Skin of body (tissue), 2 donors: ENCODE results near the gene ASIP. TPM values are rescaled to one million over a fixed set of nuclear protein-coding genes. Genes with fewer than 3 reads are reported as not detected.
"Not testable (repeated sequence)": the region's sequence is repeated elsewhere in the genome, so short reads cannot be mapped to it uniquely, and the experiment has no call there.

ENCODE experiments used
- DNase-seq: peaks from one replicate; lab custom pipeline; 2025; lab: John Stamatoyannopoulos, UW
- total RNA-seq: library from RNA; depleted of rRNA; stranded (reverse); fragments of >200 nt; gene quantifications from one replicate; pipeline ENCODE4 v1.2.3, GENCODE V29; 2014

The ASIP gene, protein sequence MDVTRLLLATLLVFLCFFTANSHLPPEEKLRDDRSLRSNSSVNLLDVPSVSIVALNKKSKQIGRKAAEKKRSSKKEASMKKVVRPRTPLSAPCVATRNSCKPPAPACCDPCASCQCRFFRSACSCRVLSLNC
- total RNA-seq: 7.6 TPM

DNA sequence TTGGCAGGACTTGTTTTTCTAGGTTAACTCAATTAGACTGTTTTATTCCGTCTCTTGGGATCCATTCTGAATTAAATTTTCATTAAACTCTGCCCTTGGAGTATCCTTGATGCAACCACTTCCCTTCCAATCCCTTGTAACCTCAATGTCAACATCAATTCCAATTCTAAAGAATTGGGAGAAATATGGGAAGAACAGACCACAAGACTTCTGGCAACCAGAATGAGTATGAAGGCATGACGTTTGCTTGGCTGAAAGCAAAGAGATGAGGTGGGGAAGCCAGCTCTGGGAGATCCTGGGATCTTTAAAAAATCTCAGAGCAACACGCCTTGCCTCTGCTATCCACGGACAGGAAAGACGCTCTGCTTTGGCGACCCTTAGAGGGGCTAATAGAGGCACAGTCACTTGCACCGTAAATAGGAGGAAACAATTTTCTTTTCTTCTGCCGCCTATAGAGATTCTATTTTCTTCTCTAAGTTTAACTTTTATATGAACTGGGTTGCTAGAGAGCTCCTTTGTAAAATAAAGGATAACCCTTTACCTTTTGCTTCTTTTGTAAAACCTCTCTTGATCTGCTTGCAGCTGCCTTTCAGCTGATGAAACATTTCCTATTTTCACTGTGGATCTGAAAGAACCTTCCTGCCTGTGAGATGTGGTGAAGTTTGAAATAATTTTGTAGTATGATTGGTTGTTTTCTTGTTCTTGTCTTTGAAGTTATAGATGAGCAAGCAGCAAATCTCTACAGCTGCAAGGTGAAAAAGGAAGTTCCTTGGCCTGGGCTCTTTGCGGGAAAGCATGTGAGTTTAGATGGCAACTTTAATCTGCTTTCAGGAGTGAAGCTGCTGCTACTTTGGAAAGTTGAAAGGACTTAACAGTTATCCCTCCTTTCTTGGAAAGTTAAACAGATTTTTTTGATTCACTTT is at the start of gene ASIP:
Gene ASIP, plus strand, starts transcription at position 731 of the 923 bp plus-strand sequence. CDS start 18,952 bp downstream, outside the sequence.
- no peak for DNase-seq

DNA sequence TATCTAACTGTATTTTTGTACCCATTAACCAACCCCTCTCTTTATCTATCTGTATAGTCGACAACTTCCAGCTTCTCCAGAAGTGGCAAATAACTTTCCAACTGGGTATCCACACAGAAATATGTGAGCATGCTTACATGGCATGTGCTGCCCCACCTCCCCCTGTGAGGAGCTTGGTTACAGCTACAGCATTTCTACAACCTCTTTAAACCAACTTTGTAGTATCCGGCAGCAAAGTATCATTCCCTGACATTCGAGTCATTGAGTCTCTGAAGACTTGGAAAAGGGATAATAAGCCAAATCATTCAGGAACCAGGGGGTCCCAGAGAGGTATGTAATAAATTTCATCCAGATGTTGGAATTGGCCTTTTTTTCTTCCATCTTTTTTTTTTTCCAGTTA is 48.2 kb upstream of the ASIP start:
- peak; percentile 14 for DNase-seq

DNA sequence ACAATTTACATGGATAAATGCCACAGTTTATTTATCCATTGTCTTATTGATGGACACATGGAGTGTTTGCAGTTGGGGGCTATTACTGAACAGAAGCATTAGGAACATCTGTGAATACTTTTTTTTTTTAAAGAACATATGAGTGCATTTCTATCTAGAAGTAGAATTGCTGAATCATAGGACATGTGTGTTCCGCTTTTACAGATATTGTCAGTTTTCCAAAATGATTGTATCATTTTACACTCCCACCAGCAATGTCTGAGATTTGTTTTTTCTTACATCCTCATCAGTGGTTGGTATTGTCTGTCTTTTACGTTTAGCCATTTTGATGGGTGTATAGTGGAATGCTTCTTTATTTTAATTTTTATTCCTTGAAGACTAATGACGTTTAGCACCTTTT is 42.0 kb upstream of the ASIP start:
- DNase-seq: no peak

DNA sequence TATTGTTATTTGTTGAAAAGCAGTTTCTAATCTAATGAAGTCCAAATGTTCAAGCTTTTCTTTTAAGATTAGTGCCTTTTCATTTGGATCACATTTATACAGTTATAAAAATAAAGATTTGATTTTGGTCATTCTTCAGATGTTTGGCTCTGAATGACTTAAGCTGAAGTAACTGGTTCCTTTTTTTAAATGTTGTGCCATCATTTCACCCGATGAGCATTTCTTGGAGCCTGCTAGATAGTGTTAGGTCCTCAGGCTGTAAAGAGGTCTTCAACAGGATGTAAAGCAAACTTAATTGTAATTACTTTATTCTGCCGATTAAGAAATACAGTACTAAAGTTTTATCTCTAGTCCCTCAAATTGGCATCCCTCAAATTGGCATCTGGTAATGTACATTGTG is 41.2 kb upstream of the ASIP start:
- DNase-seq: no peak

DNA sequence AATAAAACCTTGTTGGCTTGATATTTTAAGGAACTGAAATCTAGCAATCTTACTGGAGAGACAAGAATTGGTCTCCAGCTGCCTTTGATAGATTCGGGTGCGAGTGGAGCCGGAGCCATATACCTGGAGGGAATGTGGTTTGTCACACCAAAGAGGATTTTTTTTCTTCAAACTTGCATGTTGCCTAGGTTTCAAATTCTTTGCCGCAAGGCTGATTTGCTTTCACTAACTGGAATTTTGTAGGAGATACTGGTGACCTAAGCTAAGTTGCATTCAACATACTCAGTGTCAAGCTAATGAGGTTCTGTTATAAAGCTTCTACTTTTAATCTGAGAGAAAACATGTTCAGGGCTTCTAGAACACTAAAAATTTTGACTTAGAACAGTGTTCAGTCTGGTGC is 39.7 kb upstream of the ASIP start:
- DNase-seq: no peak

DNA sequence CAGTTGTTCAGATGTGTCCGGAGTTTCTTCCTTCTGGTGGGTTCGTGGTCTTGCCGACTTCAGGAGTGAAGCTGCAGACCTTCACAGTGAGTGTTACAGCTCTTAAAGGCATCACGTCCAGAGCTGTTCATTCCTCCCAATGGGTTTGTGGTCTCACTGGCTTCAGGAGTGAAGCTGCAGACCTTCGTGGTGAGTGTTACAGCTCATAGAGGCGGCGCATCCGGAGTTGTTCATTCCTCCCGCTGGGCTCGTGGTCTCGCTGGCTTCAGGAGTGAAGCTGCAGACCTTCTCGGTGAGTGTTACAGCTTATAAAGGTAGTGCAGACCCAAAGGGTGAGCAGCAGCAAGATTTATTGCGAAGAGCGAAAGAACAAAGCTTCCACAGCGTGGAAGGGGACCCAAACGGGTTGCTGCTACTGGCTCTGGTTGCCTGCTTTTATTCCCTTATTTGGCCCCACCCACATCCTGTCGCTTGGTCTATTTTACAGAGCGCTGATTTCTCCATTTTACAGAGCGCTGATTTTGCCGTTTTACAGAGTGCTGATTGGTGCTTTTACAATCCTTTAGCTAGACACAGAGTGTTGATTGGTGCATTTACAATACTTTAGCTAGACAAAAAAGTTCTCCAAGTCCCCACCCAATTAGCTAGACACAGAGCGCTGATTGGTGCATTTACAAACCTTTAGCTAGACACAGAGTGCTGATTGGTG is 35.9 kb upstream of the ASIP start:
- not testable (repeated sequence) for DNase-seq

DNA sequence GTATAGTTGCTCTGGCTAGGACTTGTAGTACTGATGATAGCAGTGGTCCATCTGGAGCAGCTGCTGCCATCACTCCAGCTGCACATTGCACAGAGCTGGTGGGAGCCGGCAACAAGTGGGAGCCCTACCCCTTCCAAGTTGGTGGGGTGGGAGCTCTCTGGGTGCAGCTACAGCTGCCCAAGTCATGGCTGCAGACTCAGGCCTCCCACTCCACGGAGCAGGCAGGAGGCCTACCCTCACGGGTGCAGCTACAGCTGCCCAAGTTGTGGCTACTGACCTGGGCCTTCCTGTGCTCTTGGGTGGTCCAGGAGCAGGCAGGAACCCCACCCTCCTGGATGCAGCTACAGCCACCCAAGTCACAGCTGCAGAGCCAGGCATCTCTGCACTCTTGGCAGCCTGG is 32.1 kb upstream of the ASIP start:
- DNase-seq: no peak

DNA sequence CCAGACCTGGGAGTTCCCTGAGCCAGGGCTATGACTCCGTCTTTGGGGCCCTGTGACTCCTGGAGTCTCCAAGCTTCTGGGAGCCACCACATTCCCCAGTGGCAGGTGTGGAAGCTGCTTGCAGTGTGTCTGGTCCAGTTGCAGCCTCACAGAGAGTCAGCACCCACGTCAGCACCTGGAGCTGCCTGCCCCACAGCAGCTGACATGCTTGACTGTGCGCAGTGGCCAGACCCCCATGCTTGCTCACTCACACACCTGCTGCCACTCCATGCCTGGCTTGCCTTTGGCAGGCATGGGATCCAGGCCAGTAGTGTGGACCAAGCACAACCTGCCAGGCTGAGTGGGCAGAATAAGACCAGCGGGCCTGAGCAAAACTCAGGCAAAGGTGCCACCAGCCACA is 31.0 kb upstream of the ASIP start:
- no peak for DNase-seq

DNA sequence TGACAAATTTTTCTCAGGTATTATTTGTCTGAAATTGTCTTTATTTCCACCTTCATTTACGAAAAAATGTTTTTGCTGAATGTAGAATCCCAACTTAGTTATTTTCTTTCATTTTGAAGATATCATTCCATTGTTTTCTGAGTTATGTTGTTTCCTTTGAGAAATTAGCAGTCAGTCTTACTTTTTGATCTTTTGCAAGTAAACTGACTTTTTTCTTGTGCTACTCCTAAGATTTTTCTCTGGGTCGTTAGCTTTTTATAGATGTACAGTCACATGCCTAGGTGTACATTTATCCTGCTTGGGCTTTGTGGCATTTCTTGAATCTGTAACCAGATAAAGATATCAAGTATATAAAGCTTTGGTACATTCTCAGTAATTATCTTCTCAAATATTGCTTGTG is 29.6 kb upstream of the ASIP start:
- no peak for DNase-seq

DNA sequence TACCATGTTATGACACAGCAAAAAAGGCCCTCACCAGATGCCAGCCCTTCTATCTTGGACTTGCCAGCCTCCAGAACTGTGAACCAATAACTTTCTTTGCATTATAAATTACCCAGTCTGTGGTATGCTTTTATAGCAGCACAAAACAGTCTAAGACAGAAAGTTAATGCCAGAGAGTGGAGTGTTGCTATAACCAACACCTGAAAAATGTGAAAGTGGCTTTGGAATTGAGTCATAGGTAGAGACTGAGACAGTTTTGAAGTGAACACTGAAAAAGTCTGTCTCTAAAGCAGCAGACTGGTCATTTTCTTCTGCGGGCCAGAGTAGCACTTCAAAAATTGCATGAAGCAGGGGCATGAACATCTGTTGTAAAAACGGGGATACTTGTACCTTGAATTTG is 28.0 kb upstream of the ASIP start:
- DNase-seq: no peak

DNA sequence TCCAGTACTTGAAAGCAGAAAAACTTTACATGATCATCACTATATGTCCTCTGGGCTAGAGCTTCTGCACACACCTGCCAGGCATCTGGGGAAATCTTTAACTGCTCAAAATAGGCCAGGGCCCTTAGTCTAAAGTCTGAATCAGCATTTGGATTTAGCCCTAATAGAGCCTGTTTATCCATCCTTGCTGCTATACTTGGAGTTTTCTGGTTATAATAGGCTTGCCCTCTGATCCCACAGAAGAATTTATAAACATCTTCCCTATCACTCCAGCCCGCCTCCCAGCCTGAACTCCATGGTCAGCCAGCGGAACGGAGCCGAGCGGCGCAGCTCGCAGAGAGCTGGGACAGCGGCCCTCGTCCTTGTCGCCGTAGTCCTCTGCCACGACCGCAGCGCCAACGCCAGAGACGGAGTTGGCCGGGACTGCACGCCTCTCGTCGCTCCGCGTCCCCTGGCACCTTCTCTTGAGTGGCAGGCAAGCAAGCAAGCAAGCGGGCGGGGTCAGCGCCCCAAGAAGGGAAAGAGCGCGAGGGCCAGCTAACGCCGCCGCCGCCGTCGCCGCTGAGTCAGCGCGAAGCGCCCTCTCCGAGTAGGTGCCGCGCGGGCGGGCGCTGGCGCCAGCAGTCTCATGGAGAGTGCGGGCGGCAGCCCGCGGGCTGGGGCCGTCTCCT is 25.4 kb upstream of the ASIP start:
- peak; percentile 58 for DNase-seq

DNA sequence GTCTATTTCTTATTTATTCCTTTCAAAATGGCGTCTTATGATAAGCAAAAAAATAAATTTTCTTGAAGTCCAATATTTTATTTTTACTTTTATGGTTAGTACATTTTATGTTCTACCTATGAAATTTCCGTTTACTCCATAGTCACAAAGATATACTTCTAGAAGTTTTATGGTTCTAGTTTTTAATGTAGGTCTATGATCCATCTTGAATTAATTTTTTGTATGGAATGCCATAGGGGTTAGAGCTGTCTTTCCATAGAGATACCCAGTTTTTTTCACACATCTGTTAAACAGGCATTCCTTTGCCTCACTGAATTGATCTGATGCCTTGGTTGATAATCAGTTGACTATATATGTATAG is 24.9 kb upstream of the ASIP start:
- DNase-seq: no peak

DNA sequence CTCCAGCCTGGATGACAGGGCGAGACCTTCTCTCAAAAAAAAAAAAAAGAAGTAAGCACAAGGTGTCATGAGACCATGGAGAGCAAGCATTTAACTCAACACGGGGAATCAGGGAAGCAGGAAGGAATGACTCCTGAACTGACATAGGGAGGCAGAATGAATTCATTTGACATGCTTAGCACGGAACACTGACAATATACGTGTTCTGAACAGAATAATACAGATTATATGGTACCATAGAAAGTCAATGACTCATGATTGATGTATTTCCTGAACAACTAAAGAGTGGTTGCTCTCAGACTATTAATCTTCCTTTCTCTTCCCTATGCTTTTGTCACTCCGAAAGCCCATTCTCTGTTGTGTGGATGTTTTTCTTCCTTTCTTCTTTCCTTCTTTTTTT is 20.7 kb upstream of the ASIP start:
- no peak for DNase-seq

DNA sequence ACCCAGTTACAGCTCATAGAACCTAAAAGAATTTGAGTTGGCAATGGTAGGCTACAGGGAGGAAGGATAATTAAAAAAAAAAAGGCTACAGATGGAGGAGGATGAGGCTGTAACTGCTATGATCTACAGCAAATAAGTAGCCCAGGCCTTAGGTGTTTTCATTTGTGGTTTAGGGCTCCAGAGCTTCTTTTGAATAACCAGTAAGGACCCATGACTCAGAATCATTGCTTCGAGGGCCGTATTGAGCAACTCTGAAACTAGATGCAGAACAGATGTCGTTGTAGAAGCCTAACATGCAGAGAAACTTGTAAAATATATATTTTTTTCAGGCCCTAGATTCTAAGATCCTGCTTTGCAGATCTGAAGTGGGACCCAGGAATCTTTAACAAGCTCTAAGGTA is 19.0 kb upstream of the ASIP start:
- peak; percentile 57 for DNase-seq

DNA sequence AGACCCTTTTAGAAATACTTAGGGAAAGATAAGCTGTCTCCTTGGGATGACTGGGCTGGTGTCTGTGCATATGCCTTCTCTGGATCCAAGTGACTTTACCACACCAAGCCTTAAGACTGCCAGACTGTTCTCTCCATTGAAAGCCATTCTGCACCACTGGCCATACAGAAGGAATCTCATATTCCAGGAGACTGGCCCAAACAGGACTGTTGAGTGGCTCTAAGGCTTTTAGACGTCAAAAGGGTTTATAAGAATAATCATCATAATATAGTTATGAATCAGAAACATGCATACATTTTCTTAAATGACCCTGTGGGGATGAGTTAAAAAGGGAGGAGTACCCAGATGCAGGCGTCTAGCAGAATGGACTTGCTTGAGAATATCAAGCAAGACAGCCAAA is 17.0 kb upstream of the ASIP start:
- not testable (repeated sequence) for DNase-seq

DNA sequence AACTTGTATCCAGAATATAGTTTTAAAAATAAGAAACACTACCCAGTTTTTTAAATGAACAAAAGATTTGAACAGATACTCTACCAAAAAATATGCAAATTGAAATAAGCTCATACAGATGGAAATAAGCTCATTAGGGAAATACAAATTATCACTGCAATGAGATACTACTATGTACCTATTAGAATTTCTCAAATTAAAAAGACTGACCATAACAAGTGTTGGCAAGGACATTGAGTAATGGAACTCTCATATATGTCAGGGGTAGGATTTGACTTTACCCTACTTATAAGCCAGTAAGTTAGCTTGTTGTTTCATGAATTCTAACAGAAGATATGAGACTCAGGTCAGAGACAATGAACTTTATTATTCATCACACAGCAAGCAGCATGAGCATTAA is 9.6 kb upstream of the ASIP start:
- no peak for DNase-seq

DNA sequence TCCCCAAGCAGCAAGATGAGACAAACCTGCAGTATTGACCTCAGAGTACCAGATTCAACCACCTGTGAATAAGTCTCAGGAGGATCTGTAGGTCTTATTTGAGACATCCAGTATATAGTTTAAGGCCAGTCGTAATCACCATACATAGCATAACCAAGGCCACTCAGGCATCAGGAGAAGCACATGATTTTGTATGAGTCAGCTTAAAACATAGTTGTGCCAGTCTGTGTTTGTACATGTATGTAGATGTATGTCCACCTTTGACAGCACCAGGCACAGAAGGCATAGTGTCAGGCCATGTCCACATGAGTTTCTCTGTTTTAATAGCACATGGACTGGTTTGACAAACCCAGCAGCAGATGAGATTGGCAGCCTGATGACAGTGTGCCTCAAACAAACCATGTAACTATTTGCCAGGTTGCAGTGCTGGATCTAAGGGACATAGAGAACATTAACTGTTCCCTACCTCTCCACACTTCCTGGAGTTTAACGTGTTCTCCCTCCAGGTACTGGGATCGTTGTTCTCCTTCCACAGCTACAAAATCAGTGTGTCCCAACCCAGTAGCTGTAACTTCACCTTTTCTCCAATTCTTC is 8.6 kb upstream of the ASIP start:
- DNase-seq: no peak

DNA sequence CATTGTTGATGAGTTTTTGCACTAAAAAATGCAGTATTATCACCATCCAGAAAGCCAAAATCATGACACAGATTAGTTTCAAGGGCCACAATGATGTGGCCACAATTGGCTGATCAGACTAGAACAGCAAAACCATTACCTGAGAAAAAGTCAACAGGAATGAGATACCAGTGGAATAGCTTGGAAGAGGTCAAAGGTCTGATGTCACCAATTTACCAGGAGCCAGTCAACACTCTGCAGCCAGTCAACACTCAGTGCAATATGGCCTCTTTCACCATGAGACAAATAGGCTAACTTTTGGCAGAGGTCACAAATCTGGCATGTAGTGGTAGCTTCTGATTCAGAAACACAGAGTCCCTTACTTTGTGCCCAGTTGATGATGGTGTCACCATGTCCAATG is 7.5 kb upstream of the ASIP start:
- no peak for DNase-seq

DNA sequence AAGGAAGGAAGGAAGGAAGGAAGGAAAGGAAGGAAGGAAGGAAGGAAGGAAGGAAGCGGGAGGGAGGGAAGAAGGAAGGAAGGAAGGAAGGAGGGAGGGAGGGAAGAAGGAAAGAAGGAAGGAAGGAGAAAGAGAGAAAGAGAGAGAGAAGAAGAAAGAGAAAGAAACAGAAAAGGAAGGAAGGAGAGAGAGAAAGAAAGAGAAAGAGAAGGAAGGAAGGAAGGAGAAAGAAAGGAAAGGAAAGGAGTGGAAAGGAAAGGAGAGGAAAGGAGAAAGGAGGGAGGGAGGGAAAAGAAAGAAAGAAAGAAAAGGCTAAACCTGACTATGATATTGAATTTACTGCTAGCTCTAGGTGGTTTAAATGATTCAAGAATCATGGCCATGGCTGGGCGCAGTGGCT is 5.3 kb upstream of the ASIP start:
- DNase-seq: no peak

DNA sequence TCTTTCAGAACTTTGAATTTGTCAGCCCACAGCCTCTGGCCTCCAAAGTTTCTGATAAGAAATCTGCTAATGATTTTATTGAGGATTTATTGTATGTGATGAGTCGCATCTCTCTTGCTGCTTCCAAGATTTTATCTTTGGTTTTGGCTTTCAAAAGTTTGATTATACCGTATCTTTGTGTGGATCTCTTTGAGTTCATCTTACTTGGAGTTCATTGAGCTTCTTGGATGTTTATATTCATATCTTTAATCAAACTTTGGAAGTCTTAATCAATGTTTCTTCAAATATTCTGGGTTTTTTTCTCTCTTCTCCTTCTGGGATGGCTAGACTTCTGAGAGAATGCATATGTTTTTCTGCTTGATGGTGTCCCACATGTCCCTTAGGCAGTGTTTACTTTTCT is 3.3 kb upstream of the ASIP start:
- DNase-seq: no peak

DNA sequence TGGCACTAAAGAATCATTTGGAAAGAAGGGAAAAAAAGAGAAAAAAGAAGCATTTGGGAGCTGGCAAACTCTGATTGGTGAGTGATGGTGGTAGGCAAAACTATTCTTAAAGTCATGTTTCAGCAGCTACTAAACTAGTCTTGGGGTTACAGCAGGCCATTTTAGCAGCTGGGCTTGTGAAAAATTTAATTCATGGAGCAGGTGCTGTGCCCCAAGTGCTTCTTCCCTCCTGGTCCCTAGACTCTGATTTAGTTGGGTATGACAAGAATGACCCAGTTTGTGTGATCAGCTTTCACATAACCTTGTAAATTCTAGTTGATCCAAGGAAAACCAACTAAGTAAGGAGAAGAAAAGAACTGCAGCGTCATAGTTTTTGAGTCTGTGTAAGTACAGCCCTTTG is 1.1 kb upstream of the ASIP start:
- no peak for DNase-seq

DNA sequence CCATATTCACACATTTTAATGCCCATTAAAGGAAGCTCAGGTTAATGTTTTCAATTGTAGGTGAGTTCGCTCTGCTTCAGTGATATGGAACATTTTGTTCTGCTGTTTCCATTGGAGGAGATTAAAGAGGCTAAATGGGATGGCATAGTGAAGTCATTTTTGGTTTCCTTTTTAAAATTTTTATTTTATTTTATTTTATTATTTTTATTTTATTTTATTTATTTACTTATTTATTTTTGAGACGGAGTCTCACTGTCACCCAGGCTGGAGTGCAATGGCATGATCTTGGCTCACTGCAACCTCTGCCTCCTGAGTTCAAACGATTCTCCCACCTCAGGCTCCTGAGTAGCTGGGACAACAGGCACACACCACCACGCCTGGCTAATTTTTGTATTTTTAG is 792 bp downstream of the ASIP start:
- DNase-seq: not testable (repeated sequence)
